Measurements from ENCODE around the gene MAD2L1BP.
"Not testable (repeated sequence)": the region's sequence is repeated elsewhere in the genome, so short reads cannot be mapped to it uniquely, and the experiment has no call there.

The MAD2L1BP gene

GRCh38 chr6:43627008-43627825 lies 8.4 kb upstream of the MAD2L1BP start:
- peak; percentile 95 for DNase-seq (ENCODE audit: low spot score)

- peak; percentile 43 for DNase-seq (ENCODE audit: low spot score)
Observed at GRCh38 chr6:43628393-43629103, 7.1 kb upstream of the MAD2L1BP start.

- DNase-seq (ENCODE audit: low spot score) = peak; percentile 95
Observed at GRCh38 chr6:43629104-43629504, 6.5 kb upstream of the MAD2L1BP start, which contains the start of gene GTPBP2. Gene GTPBP2, minus strand, starts transcription at chr6:43629264. Its CDS starts 102 bp downstream, at chr6:43629162.

DNA sequence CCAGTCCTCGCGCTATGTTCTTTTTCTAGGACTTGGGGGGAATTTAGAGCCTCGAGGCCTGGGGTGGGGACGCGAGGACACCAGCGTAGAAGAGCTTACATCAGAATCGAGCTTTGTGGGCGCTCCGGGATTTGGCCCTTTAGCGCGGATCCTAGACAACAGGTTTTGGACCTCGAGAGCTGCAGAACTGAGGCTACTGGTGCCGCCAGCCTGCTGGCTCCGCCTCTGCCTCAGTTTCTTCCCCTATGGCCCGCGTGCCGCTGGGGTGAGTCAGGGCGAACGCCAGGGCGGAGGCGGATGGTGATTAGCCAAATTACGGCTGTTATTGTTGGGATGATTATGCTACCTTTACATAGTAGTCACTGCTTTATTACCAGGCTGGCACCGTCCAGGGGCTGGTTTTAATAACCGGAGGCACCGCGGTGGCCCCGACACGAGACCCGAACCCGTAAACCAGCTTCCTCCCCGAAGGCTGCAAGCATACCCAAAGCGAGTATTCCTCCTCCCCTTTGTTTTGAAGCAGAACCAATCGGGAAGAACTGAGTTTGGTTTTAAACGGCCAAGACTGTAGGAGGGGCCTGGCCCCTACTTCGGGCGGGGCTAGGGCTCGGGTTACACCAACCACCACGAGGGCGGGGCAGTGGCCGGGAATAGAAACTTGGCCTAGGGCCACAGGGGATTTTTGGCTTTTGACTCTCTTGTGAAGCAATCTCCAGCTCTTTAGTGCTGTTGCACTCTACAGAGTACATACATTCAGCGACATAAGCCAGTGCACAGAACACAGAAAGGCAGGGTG lies 5.9 kb upstream of the MAD2L1BP start:
- peak; percentile 98 for DNase-seq (ENCODE audit: low spot score)

GRCh38 chr6:43630980-43631619 lies 4.5 kb upstream of the MAD2L1BP start:
- no peak for DNase-seq (ENCODE audit: low spot score)

GRCh38 chr6:43633002-43633401 lies 2.6 kb upstream of the MAD2L1BP start:
- not testable (repeated sequence) for DNase-seq (ENCODE audit: low spot score)

- no peak for DNase-seq (ENCODE audit: low spot score)
Observed at GRCh38 chr6:43634702-43635303, 837 bp upstream of the MAD2L1BP start.

DNA sequence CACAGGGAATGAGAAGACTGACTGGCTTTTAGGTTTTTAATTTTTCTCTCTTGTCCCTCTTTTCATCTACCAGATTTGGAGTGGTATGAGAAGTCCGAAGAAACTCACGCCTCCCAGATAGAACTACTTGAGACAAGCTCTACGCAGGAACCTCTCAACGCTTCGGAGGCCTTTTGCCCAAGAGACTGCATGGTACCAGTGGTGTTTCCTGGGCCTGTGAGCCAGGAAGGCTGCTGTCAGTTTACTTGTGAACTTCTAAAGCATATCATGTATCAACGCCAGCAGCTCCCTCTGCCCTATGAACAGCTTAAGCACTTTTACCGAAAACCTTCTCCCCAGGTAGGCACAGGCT lies 644 bp downstream of the MAD2L1BP start:
- peak; percentile 19 for DNase-seq (ENCODE audit: low spot score)

- no peak for DNase-seq (ENCODE audit: low spot score)
Observed at GRCh38 chr6:43639984-43640800, 4.6 kb downstream of the MAD2L1BP start.

GRCh38 chr6:43644940-43645612 lies 9.4 kb downstream of the MAD2L1BP start, which contains the start of gene RSPH9:
Gene RSPH9, plus strand, starts transcription at chr6:43645036. Its CDS starts 63 bp downstream, at chr6:43645099.
- DNase-seq (ENCODE audit: low spot score) = peak; percentile 72

DNA sequence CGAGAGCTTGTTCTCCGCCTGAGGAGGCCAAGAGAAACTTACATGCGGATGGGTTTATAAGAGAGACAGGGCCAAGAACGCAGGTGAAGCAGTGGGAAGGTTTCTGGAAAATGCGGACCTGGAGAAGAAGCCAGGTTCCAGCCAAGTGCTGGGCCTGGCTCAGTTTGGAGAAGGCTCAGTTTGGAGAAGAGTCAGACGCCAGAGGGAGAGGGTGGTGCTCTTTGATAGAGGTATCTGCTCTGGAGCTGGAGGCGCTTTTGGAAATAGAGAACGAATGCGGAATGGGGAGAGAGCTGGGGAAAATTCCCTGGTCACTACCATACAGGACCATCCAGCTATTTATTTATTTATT lies 9.9 kb downstream of the MAD2L1BP start:
- no peak for DNase-seq (ENCODE audit: low spot score)

DNA sequence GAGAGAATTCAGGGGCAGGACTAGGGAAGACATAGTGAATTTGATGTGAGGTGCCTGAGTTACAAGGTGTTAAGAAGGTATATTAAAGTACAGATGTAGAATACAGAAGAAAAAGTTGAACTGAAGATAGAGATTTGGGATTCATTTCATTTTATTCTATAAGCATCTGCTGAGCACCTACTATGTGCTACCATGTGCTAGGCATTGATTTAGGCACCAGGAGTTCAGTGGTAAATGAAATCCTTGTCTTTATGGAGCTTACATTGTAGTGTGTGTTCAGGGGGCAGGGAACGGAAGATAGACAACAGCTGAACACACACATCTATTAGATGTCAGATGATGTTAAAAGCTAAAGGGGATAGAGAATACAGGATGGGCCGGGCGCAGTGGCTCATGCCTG lies 12.0 kb downstream of the MAD2L1BP start:
- no peak for DNase-seq (ENCODE audit: low spot score)

DNA sequence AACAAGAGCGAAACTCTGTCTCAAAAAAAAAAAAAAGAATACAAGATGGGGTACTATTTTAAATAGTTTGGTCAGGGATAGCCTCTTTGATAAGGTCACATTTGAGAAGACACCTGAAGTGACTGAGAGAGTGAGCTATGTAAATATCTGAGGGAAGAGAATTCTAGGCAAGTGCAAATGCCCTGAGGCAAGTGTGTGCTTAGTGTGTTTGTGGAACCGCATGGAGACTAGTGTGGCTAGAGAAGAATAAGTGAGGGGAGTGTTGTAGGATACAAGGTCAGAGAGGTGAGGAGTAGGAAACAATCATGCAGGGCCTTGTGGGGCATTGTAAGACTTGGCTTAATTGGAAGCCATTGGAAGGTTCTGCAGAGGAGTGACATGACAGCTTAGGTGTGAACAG lies 12.6 kb downstream of the MAD2L1BP start:
- no peak for DNase-seq (ENCODE audit: low spot score)

GRCh38 chr6:43652822-43653221 lies 17.2 kb downstream of the MAD2L1BP start:
- DNase-seq (ENCODE audit: low spot score) = not testable (repeated sequence)

DNA sequence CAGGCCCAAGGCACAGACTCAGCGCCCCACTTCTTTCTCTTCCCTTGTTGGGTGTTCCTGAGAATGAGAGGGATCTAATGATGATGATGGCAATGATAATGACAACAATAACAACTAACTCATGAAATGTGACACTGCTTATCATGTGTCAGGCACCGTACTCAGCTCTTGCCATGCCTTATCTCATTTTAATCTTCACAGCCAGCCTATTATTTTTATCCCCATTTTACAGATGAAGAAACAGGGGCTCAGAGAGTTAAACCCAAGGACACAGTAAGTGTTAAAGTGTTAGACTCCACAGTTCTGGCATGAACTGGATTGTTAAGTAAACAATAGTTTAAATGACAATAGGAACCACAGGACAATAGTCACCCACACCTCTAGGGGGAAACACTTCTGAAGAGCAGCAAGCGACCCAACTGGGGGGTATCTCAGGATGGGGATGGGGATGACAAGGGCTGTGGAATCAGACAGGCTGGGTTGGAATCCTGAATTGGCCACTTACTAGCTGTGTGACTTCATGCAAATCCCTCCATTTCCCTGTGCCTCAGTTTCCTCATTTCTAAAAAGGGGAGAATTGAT lies 21.7 kb downstream of the MAD2L1BP start:
- no peak for DNase-seq (ENCODE audit: low spot score)

- no peak for DNase-seq (ENCODE audit: low spot score)
Observed at GRCh38 chr6:43658161-43658560, 22.5 kb downstream of the MAD2L1BP start.

DNA sequence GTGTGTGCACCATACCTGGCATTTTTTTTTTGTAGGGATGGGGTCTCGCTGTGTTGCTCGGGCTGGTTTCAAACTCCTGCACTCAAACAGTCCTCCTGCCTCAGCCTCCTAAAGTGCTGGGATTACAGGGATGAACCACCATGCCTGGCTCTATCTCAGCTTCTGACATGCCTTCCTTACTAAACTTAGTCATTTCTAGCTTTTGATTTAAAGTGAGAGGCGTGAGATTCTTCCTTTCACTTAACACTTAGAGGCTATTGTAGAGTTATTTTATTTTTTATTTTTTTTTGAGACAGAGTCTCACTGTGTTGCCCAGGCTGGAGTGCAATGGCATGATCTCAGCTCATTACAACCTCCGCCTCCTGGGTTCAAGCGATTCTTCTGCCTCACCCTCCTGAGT lies 27.3 kb downstream of the MAD2L1BP start:
- not testable (repeated sequence) for DNase-seq (ENCODE audit: low spot score)

- DNase-seq (ENCODE audit: low spot score) = no peak
Observed at GRCh38 chr6:43665376-43665775, 29.7 kb downstream of the MAD2L1BP start.

GRCh38 chr6:43666196-43666920 lies 30.7 kb downstream of the MAD2L1BP start:
- no peak for DNase-seq (ENCODE audit: low spot score)
